Muscle layer of colon (tissue), 2 donors: ENCODE data around the gene PRR7.

Experiments
- H3K27ac ChIP-seq: one replicate; pipeline ENCODE4 v1.7.0; 2013; ENCODE audit warnings: low read depth, mild to moderate bottlenecking, low read length, moderate library complexity
- H3K27me3 ChIP-seq, 2 donors: one replicate each; pipeline ENCODE4 v1.7.0; 2013; ENCODE audit warnings: low read length in 2 of 2, mild to moderate bottlenecking in 2 of 2; ENCODE audit not compliant: insufficient read depth in 2 of 2, control insufficient read depth in 1 of 2
- H3K36me3 ChIP-seq: one replicate; pipeline ENCODE4 v1.7.0; 2013; ENCODE audit warnings: mild to moderate bottlenecking, low read length; ENCODE audit not compliant: insufficient read depth
- H3K4me1 ChIP-seq: one replicate; pipeline ENCODE4 v1.7.0; 2013; ENCODE audit warnings: mild to moderate bottlenecking, low read length; ENCODE audit not compliant: insufficient read depth
- H3K4me3 ChIP-seq, 2 donors: one replicate each; pipeline ENCODE4 v1.7.0; 2013; ENCODE audit warnings: low read length in 2 of 2, low read depth in 1 of 2, mild to moderate bottlenecking in 1 of 2, moderate library complexity in 1 of 2
- H3K9ac ChIP-seq: one replicate; pipeline ENCODE4 v1.7.0; 2013; ENCODE audit warnings: low read length
- H3K9me3 ChIP-seq: one replicate; pipeline ENCODE4 v1.7.0; 2013; ENCODE audit warnings: mild to moderate bottlenecking, low read length
- donor health status: abdominal sarcoma.
- donor health status: Adenocarcinoma of cecum.

PRR7 gene

GRCh38 chr5:177449140-177450061 lies 2.8 kb downstream of the PRR7 start:
- H3K36me3 ChIP-seq = no peaks in the 10 kb centered on the region
- no peak overlapping the region for H3K9ac ChIP-seq
- H3K9me3 ChIP-seq = no peaks in the 10 kb centered on the region
- peaks cover 47 to 66% of the 10 kb centered on the region in 2 donors for H3K27me3 ChIP-seq
- H3K4me1 ChIP-seq = peaks cover 22% of the 10 kb centered on the region
- H3K4me3 ChIP-seq = no peak overlapping the region
- no peak overlapping the region for H3K27ac ChIP-seq

GRCh38 chr5:177450667-177451424 lies 4.2 kb downstream of the PRR7 start:
- no peak overlapping the region for H3K9ac ChIP-seq
- peaks cover 47 to 58% of the 10 kb centered on the region in 2 donors for H3K27me3 ChIP-seq
- no peak overlapping the region for H3K27ac ChIP-seq

DNA sequence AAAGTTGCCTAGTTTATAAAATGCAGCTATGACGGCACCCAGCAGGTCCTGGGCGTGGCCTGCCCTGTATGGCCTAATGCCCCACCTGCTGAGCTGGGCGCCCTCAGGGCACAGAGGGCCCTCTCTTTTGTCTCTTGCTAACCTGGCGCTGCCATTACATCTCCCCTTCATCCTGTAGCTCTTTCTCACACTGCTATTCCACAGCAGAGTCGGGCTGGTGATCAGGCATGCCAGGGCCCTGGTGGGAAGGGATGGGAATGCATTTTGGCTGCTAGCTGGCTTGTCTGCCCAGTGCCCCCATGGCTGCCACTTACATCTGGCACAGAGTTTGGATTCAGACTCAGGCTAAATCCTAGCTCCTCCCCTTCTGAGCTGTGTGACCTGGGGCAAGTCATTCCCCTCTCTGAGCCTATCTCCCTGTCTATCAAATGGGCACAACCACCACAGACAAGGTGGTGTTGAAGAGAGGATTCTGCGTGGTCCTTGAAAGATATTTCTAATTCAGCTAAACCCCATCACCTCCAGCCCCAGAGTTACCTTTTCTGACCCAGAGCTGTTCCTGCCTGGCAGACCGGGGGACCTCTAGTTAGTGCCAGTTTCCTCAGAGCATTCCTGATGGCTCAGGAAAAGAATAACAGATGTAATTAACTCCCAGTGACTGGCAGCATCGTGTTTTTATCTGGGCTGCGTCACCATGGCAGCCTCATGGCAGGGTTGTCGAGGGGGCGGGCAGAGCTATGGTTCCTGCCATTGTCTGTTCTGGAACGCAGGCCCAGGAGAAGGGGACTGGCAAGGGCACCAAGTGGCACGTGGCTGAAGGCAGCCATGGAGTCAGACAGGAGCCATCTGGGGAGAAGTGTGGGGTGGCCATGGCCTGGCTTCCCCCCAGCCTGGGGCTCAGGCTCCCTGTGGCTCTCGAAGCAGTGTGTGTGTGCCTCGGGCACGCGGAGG lies 6.3 kb downstream of the PRR7 start:
- no peak overlapping the region for H3K27ac ChIP-seq
- peaks cover 20% of the 10 kb centered on the region for H3K4me1 ChIP-seq
- no peak overlapping the region for H3K4me3 ChIP-seq
- no peaks in the 10 kb centered on the region for H3K9me3 ChIP-seq
- H3K36me3 ChIP-seq = peaks cover 6% of the 10 kb centered on the region
- peaks cover 42 to 49% of the 10 kb centered on the region in 2 donors for H3K27me3 ChIP-seq
- H3K9ac ChIP-seq = no peak overlapping the region

More at GRCh38 chr5:177450667-177451424, 4.2 kb downstream of the PRR7 start:
- Histone ChIP-seq H3K4me3 (no peak overlapping the region), H3K9me3 (no peaks in the 10 kb centered on the region), H3K36me3 (no peaks in the 10 kb centered on the region), H3K4me1 (peaks cover 20% of the 10 kb centered on the region)

DNA sequence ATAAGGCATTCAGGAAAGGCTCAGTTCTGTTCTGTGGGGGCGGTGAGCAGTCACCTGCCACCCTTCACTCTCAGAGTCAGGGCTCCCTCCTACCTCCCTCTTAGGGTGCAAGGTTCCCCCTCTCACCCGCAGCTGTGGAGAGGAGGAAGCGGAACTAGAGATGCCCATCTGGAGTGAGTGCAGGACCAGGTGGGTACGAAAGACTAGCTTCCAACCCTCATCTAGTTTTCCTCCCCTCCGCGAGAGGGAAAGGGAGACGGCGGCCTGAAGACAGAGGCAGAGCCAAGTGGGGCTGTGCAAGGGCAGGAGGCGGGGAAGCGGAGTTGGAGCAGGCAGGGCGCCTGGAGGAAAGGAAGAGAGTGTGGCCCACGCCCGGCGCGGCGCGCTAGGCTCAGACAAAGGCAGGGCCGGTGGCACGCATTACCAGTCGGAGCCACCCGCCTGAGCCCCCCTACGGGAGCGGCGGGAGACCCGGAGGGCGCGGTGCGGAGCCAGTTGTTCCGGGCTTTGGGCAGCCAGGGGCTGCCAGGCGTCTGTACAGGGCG lies 7.3 kb downstream of the PRR7 start:
- H3K36me3 ChIP-seq = peaks cover 16% of the 10 kb centered on the region
- H3K4me1 ChIP-seq = peaks cover 18% of the 10 kb centered on the region
- H3K27me3 ChIP-seq = peaks cover 32 to 40% of the 10 kb centered on the region in 2 donors
- H3K9ac ChIP-seq = no peak overlapping the region
- no peaks in the 10 kb centered on the region for H3K9me3 ChIP-seq
- no peak overlapping the region for H3K27ac ChIP-seq
- H3K4me3 ChIP-seq = peak overlapping the region in 1 of 2 donors; percentile 49

DNA sequence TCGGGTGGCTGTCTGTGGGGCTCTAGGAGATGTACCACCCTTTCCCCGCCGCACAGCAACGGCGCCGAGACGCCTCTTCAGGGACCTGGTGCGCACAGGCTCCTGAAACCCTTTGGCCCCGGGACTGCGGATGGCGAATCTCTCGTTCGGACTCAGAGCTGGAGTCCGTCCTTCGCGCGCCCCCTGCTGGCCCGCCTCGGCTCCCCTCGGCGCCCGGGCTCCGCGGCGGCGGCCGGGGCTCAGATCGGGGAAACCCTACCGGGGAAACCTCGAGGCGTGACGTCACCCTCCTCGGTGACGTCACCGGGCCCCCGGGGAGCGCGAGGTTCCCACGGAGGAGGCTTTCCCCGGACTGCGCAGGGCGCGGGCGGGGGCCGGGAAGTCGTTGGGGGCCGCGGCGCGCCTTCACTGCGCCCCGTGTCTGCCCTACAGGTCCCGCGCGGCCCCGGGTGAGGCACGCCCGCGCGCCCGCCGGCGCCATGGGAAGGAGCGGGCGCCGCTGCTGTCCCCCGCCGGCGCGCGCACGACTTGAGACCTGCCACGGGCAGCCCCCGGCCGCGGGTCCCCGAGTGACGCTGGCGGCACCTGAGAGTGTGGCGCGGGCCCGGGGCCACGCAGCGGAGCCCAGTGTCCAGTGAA lies 7.9 kb downstream of the PRR7 start:
- H3K9me3 ChIP-seq = no peaks in the 10 kb centered on the region
- H3K36me3 ChIP-seq = peaks cover 16% of the 10 kb centered on the region
- no peak overlapping the region for H3K9ac ChIP-seq
- H3K4me3 ChIP-seq = peak overlapping the region; percentile 66 to 71
- peaks cover 27 to 34% of the 10 kb centered on the region in 2 donors for H3K27me3 ChIP-seq
- H3K4me1 ChIP-seq = peaks cover 18% of the 10 kb centered on the region
- H3K27ac ChIP-seq = peak overlapping the region; percentile 23

DNA sequence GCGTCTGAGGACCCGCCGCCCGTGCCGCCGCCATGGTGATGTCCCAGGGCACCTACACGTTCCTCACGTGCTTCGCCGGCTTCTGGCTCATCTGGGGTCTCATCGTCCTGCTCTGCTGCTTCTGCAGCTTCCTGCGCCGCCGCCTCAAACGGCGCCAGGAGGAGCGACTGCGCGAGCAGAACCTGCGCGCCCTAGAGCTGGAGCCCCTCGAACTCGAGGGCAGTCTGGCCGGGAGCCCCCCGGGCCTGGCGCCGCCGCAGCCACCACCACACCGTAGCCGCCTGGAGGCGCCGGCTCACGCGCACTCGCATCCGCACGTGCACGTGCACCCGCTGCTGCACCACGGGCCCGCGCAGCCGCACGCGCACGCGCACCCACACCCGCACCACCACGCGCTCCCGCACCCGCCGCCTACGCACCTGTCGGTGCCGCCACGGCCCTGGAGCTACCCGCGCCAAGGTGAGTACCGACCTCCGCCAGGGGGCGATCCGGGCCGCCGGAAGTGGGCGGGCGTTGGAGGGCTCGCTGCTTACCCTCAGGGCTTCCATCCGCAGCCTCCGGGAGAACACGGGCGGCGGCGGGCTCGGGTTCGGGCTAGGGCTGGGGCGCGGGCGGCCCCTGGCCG lies 8.5 kb downstream of the PRR7 start:
- H3K4me3 ChIP-seq = peak overlapping the region; percentile 66 to 71
- peaks cover 18% of the 10 kb centered on the region for H3K4me1 ChIP-seq
- H3K27ac ChIP-seq = peak overlapping the region; percentile 68
- H3K36me3 ChIP-seq = peaks cover 21% of the 10 kb centered on the region
- H3K9ac ChIP-seq = no peak overlapping the region
- no peaks in the 10 kb centered on the region for H3K9me3 ChIP-seq
- H3K27me3 ChIP-seq = peaks cover 20 to 28% of the 10 kb centered on the region in 2 donors

- Histone ChIP-seq H3K9me3 (no peaks in the 10 kb centered on the region), H3K4me3 (peak overlapping the region; percentile 66 to 71), H3K9ac (no peak overlapping the region), H3K27ac (peak overlapping the region; percentile 68), H3K36me3 (peaks cover 24% of the 10 kb centered on the region), H3K4me1 (peaks cover 18% of the 10 kb centered on the region), H3K27me3 (peaks cover 13 to 20% of the 10 kb centered on the region in 2 donors)
Measured at GRCh38 chr5:177455661-177456590, 9.3 kb downstream of the PRR7 start.

- H3K4me1 ChIP-seq = peaks cover 18% of the 10 kb centered on the region
- no peaks in the 10 kb centered on the region for H3K9me3 ChIP-seq
- H3K4me3 ChIP-seq = no peak overlapping the region
- peaks cover 13 to 17% of the 10 kb centered on the region in 2 donors for H3K27me3 ChIP-seq
- peaks cover 24% of the 10 kb centered on the region for H3K36me3 ChIP-seq
- peak overlapping the region; percentile 72 for H3K27ac ChIP-seq
- H3K9ac ChIP-seq = no peak overlapping the region
Measured at GRCh38 chr5:177456591-177456964, 10.0 kb downstream of the PRR7 start.

- H3K27ac ChIP-seq = no peak overlapping the region
- H3K4me3 ChIP-seq = no peak overlapping the region
Measured at GRCh38 chr5:177456976-177457851, 10.6 kb downstream of the PRR7 start.

More at GRCh38 chr5:177456976-177457851, 10.6 kb downstream of the PRR7 start:
- Histone ChIP-seq H3K27me3 (peaks cover 10 to 13% of the 10 kb centered on the region in 2 donors), H3K36me3 (peaks cover 24% of the 10 kb centered on the region), H3K9me3 (no peaks in the 10 kb centered on the region), H3K4me1 (peaks cover 18% of the 10 kb centered on the region), H3K9ac (no peak overlapping the region)
